Stimulated activated CD4-positive, alpha-beta T cell treated with anti-CD3 and anti-CD28 coated beads, Interleukin-4, amount 100 ng/mL, for 1 hour (primary cell): ENCODE measurements around the gene SNX11.

ENCODE experiments used
- DNase-seq: peaks from one replicate; pipeline ENCODE4 v3.0.0-alpha.2; 2020

Gene SNX11

DNA sequence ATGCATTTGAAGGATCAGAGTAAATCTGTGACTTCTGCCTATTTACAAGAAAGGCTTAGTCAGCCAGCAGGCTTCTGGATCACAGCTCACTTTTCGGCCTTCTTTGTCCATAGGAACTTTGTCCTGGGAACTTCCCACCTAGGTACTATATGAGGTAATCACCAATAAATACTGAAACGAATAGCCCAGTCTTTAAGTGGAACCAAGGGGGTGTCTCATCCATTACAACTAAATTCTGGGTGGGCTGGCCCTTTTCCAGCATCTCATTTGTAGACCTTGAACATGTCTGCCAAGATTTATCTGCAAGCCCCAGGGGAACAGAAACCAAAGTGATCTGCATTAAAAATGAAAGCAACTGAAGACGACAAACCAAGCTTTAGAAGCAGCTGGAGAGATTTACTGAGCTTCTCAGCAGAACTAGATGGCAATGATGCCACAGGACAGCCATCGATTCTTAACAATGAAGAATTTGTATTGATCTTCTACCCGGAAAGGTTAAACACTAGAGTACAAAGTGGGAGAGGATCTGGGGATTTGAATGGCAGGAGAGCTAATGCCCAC is 55.5 kb downstream of the SNX11 start:
- no peak for DNase-seq

DNA sequence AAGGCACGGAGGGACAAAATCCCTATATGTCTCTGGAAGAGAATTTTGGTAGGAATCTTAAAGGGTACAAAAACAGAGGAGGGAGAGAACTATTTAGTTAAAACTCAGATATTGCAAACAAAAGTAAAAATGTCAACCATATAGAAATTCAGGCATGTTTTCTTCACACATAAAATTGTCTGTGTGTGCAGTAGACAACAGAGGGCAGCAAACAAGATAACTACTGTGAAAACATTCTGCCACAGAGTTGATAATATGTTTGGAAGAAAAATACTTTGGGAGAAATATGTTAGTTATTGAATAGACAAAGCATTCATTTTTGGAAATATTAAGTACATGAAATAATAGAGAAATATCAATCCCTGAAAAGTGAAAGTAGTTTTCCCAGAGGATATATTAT is 56.2 kb downstream of the SNX11 start:
- DNase-seq, result no peak

DNA sequence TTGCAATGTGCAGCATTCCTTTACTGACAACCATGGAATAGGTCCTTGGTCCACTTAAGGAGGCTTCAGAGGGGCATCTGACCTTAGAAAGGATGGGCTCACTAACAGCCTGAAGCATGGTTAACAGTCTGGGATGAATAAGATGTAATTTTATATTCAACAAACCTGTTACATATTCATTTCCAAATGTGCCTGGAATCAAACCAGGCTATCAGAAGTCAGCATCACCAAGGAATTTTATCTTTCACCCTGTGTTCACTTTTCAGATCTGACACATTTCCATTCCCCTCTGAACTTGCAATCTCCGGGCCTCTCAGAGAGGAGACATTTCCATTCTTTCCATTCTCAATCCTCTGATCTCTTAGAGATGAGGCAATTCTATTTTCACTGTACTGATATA is 62.4 kb downstream of the SNX11 start:
- DNase-seq, result no peak
